Tibial nerve (tissue), 3 donors: ENCODE measurements around the gene FEZF2.

Experiments
- POLR2A ChIP-seq, 2 donors: fragments of 450-650 bp; IDR thresholded peaks; one replicate each; pipeline ENCODE4 v1.6.1; 2017; ENCODE audit warnings: antibody characterized with exemption in 2 of 2, mild to moderate bottlenecking in 2 of 2, moderate library complexity in 2 of 2
- TF ChIP-seq, protein P1 (sequence below), 5 experiments: fragments of 200-600 bp in 3 of 5; fragments of 450-650 bp in 2 of 5; sonication (generic) in 3 of 5; IDR thresholded peaks; one replicate each; pipeline ENCODE4 v1.5.1; 2016 to 2019; ENCODE audit warnings: antibody characterized with exemption in 5 of 5, mild to moderate bottlenecking in 3 of 5, moderate library complexity in 2 of 5

DNA sequence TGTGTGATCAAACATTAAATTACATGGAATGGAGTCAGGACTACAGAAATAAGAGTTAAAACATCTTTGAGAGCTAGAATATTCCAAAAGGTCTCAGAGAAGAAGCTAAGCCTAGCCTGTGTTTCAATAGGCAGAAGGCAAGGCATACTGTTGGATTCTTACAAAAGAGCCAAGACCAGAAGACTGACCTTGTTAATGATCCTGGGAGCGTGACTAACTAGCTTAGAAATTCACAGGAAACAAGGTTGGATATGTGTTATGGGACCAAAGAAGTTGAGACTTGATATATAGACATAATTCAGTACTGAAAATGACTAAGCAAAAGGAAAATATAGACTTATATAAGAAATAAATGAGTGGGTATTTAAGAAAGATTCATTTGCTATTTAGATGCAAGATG is 50.1 kb downstream of the FEZF2 start:
- TF ChIP-seq, protein P1, sequence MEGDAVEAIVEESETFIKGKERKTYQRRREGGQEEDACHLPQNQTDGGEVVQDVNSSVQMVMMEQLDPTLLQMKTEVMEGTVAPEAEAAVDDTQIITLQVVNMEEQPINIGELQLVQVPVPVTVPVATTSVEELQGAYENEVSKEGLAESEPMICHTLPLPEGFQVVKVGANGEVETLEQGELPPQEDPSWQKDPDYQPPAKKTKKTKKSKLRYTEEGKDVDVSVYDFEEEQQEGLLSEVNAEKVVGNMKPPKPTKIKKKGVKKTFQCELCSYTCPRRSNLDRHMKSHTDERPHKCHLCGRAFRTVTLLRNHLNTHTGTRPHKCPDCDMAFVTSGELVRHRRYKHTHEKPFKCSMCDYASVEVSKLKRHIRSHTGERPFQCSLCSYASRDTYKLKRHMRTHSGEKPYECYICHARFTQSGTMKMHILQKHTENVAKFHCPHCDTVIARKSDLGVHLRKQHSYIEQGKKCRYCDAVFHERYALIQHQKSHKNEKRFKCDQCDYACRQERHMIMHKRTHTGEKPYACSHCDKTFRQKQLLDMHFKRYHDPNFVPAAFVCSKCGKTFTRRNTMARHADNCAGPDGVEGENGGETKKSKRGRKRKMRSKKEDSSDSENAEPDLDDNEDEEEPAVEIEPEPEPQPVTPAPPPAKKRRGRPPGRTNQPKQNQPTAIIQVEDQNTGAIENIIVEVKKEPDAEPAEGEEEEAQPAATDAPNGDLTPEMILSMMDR (IDR thresholded peaks at IDR 0.05), result no peak
- no peak for TF ChIP-seq POLR2A (IDR thresholded peaks at IDR 0.05)
